HFF-Myc (cell line): ENCODE results near the gene ADRA2A.
A peak's percentile ranks its signal among the peaks of the same experiment; 100 is the strongest.

Experiments
- DNase-seq: peaks from one replicate; pipeline ENCODE4 v3.0.0-alpha.2; 2011; ENCODE audit warnings: low read depth; ENCODE audit errors: extremely low read depth
- H3K4me3 ChIP-seq: replicated peaks from 2 replicates; pipeline ENCODE4 v1.5.1; 2011; ENCODE audit warnings: low read depth, mild to moderate bottlenecking, control low read depth, low read length
- TF ChIP-seq, protein P1 (sequence below): IDR thresholded peaks from 2 replicates; pipeline ENCODE4 v1.5.1; 2012; ENCODE audit warnings: mild to moderate bottlenecking, low read depth, low read length, control low read depth; ENCODE audit errors: missing control alignments

Gene ADRA2A

GRCh38 chr10:111057006-111057405 lies 19.8 kb upstream of the ADRA2A start:
- TF ChIP-seq, protein P1, sequence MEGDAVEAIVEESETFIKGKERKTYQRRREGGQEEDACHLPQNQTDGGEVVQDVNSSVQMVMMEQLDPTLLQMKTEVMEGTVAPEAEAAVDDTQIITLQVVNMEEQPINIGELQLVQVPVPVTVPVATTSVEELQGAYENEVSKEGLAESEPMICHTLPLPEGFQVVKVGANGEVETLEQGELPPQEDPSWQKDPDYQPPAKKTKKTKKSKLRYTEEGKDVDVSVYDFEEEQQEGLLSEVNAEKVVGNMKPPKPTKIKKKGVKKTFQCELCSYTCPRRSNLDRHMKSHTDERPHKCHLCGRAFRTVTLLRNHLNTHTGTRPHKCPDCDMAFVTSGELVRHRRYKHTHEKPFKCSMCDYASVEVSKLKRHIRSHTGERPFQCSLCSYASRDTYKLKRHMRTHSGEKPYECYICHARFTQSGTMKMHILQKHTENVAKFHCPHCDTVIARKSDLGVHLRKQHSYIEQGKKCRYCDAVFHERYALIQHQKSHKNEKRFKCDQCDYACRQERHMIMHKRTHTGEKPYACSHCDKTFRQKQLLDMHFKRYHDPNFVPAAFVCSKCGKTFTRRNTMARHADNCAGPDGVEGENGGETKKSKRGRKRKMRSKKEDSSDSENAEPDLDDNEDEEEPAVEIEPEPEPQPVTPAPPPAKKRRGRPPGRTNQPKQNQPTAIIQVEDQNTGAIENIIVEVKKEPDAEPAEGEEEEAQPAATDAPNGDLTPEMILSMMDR, result no peak
- H3K4me3 ChIP-seq, result no peak overlapping the region
- no peak for DNase-seq

GRCh38 chr10:111063471-111063870 lies 13.4 kb upstream of the ADRA2A start:
- H3K4me3 ChIP-seq, result no peak overlapping the region
- TF ChIP-seq, protein P1, result no peak
- DNase-seq, result no peak

GRCh38 chr10:111072232-111072631 lies 4.6 kb upstream of the ADRA2A start:
- DNase-seq, result no peak
- TF ChIP-seq, protein P1, result no peak
- no peak overlapping the region for H3K4me3 ChIP-seq

DNA sequence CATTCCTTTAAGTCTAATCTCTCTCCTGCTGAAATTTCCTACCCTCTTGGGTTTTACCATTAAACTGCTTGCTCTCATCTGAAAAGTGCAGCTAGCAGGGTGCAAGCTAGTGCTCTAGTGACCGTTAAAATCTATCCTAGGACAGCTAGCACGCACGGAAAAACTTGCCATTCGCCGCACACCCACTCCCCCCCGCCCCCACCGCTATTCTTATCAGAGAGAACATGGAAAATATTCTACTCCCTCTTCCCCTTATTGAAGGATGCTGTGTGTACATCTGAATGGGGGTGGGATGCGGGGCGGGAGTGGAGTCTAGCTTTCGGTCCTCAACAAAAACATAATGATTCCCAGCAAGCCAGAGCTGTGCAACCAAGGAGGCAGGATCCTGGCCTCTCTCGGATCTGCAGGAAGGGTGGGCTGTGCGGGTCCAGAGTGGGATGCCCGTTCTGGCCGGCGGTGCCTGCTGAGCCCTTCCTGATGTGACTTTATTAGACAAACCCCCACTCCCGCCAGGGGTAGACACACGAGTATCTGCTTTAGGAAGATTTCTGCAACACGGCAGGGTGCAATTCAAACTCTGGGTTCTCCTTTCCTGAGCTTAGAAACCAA lies 1.1 kb upstream of the ADRA2A start:
- TF ChIP-seq, protein P1, result no peak
- no peak overlapping the region for H3K4me3 ChIP-seq
- no peak for DNase-seq

GRCh38 chr10:111076191-111076681 lies 593 bp upstream of the ADRA2A start:
- peak overlapping the region; percentile 25 for H3K4me3 ChIP-seq
- no peak for DNase-seq
- TF ChIP-seq, protein P1, result peak; percentile 66

DNA sequence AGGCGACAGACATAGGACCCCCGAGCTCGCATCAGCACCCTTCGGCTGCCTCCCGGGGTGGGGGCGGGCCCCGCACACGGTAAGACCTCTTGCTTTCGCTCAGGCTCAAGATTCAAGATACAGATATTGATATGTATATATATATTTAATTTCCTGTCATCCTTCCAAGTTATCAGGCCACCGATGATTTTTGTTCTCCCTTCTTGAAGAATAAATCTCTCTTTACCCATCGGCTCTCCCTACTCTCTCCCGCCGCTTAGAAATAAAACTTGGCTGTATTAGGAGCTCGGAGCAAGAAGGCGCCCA lies 603 bp downstream of the ADRA2A start:
- no peak overlapping the region for H3K4me3 ChIP-seq
- DNase-seq, result no peak
- TF ChIP-seq, protein P1, result no peak
